EL (cell line): Measurements from ENCODE around the gene SULT1A1.
"Not testable (repeated sequence)": the region's sequence is repeated elsewhere in the genome, so short reads cannot be mapped to it uniquely, and the experiment has no call there.

ENCODE experiments used
- DNase-seq: peaks from one replicate; pipeline ENCODE4 v3.0.0-alpha.2; 2016

Gene SULT1A1

GRCh38 chr16:28608496-28608808 lies 1.4 kb downstream of the SULT1A1 start:
- not testable (repeated sequence) for DNase-seq

GRCh38 chr16:28607681-28608495 lies 2.0 kb downstream of the SULT1A1 start:
- DNase-seq, result not testable (repeated sequence)

- DNase-seq, result no peak
These were observed 2.7 kb downstream of the SULT1A1 start for GRCh38 chr16:28607116-28607623.

DNA sequence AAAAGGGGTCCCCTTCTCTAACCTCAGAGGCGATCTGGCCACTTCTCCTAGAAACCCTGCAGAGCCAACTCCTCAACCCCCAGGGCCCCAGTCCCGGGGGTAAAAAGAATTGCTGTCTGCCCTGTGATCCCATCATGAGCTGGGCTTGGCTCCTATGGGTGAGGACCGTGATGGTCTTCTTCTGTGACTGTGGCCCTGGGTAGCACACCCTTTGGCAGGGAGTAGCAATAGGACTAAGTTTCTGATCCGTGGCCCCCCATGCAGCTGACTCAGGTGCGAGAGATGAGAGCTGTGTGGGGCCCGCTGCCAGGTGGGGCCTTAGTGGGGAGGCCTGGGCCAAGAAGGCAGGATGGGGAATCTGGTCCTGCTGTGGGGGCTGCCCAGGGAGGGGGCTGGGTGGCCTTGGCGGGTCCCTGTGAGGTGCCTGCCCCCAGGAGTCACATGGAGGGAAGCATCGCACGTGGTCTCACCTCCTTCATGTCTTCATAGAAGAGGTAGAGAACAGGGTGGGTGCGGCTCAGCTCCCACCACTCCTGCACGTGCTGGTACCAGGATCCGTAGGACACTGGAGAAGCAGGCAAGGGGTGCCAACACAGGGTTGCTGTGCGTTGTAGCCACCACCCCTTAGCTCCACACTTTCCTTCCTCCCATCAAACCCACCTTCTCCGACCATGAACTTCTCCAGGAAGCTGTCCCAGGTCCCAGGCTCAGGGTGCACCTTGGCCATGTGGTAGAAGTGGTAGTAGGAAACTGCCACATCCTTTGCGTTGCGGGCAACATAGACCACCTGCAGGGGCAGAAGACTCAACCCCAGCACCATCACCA lies 3.3 kb downstream of the SULT1A1 start:
- no peak for DNase-seq

DNA sequence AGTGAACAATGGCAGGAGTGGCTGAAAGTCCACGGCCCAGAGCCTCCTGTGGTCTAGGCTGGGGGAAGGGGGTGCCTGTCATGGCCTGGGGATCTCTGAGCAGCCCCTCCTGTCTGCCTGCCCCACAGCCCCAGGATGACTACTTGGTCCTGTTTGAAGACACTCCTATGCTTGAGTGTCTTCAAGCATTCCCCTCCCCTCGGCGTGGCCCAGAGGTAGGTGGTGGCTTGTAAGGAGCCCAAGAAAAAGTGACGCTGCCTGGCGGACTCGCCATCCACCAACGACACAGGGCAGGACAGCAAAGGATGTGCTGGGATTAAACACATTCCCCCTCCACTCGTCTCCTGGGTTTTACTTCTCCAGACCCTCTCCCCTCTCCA lies 5.7 kb downstream of the SULT1A1 start:
- no peak for DNase-seq

DNA sequence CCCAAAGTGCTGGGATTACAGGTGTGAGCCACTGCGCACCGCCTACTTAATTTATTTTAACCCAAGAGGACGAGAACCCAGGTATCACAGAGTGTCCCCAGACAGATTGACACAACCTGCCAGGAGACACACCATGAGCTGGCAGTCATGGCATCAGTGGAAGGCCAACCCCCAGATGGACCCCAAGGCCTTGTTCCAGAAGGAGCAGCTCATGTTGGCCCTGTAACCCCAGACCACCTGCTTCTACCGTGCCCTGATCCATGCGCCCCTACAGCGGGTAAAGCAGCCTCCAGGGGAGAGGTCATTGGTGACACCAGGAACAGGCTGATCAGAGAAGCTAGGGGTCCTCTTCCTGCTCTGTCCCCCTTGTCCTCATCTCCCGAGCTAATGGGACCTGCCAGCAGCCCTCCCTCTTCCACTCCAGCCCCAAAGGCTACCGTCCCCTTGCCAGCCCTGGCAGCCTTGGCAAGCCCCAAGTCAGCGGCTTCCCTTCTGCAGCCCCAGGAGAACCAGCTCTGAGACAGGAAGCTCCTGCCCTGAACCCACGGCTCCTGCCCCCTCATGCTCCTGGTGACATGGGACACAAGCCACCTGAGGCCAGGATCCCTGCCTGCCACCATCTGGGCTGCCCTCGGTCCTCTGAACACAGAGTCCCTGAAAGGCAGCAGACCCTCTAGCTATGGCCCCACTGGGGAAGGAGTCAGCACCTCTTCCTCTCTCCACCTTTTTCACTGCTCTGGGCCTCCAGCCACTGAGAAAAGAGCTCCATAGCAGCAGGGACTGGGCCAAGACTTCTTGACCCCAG lies 6.3 kb downstream of the SULT1A1 start:
- DNase-seq, result no peak

GRCh38 chr16:28602529-28602928 lies 7.3 kb downstream of the SULT1A1 start:
- no peak for DNase-seq

DNA sequence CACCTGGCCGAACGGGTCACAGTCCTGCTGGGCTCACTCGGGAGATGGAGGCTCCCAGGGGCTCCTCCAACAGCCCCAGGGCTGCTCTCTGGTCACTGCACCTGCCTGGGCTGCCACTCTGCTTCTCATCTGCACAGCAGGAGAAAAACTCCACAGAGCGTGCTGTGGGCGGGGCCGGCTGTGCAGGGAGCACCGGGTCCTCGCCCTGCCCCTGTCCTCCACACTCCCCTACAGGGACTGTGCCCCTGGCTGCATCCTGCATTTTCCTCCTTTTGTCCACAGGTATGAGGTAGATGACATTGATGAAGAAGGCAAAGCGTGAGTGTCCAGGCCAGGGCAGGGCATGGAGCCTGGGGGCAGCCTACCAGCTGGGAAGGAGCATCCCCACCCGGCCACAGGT lies 7.8 kb downstream of the SULT1A1 start:
- not testable (repeated sequence) for DNase-seq

DNA sequence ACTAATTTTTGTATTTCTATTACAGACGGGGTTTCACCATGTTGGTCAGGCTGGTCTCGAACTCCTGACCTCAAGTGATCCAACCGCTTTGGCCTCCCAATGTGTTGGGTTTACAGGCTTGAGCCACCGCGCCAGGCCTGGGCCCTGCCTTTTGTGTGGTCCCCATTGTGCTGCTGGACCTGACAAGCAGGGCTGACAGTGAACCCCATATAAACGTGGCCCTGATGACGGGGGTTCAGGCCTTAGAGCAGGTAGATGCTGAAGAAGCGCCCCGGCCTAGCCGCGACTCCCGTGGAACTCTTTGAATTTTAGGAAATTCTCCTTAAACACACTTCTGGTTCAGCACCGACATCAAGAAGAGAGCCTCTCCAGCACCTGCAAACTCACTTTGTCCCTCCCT lies 8.3 kb downstream of the SULT1A1 start:
- DNase-seq, result not testable (repeated sequence)

DNA sequence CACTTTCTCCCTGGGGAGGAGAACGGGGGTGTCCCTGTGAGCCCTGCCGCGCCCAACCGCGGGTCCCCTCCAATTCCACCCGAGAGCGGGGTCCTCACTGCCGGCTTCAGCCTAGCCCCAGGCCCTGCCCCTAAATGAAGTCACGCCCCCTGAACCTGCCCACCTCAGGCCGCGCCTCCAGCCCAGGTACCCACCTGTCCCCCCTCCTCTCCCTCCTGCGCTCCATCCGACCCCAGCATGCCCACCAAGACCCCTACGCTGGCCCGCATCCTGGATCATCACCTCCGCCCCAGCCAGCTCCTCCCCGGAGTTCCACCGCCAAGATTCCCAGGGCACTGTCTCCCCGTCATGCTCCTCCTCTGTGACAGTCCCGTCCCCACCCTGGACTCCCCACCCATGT lies 8.9 kb downstream of the SULT1A1 start:
- not testable (repeated sequence) for DNase-seq

DNA sequence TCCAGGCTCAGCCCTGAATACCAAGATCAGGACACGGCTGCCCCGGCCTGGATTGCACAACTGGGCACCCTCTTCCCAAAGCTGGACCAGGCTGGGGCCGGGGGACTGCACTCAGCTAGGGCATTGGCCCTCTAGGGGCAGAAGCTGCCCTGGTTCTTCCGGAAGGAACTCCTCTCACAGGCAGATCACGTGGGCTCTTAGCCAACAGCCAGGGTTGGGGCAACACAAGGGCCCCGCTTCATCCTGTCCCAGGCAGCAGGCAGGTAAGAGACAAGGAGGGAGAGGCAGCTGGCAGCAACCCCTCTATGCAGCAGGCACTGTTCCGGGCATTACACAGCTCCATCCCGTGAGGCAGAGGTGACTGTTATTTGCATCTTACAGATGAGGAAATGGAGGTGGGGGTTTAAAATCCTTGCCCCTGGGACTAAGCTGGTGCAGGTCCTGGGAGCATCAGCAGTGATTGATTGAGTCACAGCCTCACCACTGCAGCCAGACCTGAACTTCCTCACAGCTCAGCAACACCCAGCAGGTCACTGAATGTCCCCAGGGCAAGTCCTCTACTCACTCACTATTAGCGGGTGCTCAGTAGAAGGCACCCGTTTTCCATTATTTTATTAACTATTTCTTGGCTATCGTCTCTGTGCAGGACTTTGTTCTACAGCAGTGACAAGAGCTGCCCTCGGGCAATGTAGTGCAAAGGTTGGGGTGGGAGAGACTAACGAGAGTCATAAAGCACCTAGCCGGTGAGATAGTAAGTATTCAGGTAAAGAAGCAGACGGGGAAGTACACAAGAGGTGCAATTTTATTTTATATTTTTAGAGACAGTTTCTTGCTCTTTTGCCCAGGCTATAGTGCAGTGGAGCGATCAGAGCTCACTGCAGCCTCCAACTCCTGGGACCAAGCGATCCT lies 10.2 kb downstream of the SULT1A1 start:
- DNase-seq, result not testable (repeated sequence)

DNA sequence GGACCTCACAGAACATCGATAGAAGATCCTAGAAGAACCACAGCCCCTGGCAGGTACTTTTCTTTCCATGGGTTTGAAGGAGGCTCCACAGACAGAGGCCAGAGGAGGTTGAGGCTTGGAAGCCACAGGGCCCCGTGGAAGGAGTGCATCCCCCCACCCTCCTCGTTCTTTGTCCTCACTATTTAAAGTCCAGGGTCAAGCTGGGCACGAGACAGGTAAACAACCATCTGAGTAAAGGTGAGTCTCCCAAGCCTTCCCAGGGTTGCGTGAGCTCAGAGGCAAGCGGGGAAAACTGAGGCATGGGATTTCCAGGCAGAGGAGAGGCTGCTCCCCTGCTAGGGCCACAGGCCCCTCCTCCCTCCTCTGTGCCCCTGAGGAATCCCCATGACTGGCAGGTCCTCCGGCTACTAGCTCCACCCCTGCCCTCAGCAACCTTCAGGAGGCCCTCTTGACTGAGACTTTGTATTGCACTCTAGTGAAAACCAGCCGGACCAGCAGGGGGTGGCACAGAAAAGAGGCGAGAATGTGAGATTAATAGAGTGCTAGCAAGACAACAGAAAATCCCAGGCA lies 12.1 kb downstream of the SULT1A1 start:
- DNase-seq, result no peak

GRCh38 chr16:28596840-28597691 lies 12.8 kb downstream of the SULT1A1 start, which contains the start of gene SULT1A2:
Gene SULT1A2, minus strand, starts transcription at chr16:28597050. Its CDS starts 1,120 bp downstream, at chr16:28595930.
- DNase-seq, result no peak

DNA sequence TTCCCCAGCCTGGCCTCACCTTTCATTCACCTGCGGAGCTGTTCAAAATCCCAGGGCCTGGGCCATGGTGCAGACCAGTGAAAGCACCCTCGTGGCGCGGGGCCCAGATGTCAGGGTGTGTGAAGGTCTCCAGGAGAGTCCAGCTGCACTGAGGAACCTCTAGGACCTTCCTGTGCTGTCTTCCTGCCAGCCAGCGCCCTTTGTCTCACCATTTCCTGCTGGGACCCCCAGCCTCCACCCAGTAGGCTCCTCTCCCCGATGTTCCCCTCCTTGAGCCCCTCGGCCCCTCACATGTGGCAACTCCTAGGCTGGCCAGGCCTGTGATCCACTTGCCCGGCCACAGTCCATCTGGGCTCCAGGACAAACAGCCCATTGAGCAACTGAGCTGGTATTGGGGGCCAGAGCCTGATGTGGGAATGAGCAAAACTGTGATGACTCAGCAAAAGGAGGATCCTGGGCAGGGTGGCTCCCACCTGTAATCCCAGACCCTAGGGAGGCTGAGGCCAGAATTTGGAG lies 13.7 kb downstream of the SULT1A1 start:
- no peak for DNase-seq

GRCh38 chr16:28595451-28595850 lies 14.4 kb downstream of the SULT1A1 start:
- DNase-seq, result not testable (repeated sequence)

DNA sequence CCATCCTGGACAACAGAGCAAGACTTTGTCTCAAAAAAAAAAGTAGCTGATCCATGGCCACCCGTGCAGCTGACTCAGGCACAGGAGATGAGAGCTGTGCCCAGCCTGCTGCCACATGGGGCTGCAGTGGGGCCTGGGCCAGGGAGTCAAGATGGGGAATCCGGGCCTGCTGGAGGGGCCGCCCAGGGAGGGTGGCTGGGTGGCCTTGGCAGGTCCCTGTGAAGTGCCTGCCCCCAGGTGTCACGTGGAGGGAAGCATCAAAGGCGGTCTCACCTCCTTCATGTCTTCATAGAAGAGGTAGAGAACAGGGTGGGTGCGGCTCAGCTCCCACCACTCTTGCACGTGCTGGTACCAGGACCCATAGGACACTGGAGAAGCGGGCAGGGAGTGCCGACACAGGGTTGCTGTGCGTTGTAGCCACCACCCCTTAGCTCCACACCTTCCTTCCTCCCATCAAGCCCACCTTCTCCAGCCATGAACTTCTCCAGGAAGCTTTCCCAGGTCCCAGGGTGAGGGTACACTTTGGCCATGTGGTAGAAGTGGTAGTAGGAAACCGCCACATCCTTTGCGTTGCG lies 16.8 kb downstream of the SULT1A1 start:
- DNase-seq, result no peak

GRCh38 chr16:28592511-28592910 lies 17.3 kb downstream of the SULT1A1 start:
- DNase-seq, result no peak

GRCh38 chr16:28591355-28591754 lies 18.5 kb downstream of the SULT1A1 start:
- DNase-seq, result no peak

DNA sequence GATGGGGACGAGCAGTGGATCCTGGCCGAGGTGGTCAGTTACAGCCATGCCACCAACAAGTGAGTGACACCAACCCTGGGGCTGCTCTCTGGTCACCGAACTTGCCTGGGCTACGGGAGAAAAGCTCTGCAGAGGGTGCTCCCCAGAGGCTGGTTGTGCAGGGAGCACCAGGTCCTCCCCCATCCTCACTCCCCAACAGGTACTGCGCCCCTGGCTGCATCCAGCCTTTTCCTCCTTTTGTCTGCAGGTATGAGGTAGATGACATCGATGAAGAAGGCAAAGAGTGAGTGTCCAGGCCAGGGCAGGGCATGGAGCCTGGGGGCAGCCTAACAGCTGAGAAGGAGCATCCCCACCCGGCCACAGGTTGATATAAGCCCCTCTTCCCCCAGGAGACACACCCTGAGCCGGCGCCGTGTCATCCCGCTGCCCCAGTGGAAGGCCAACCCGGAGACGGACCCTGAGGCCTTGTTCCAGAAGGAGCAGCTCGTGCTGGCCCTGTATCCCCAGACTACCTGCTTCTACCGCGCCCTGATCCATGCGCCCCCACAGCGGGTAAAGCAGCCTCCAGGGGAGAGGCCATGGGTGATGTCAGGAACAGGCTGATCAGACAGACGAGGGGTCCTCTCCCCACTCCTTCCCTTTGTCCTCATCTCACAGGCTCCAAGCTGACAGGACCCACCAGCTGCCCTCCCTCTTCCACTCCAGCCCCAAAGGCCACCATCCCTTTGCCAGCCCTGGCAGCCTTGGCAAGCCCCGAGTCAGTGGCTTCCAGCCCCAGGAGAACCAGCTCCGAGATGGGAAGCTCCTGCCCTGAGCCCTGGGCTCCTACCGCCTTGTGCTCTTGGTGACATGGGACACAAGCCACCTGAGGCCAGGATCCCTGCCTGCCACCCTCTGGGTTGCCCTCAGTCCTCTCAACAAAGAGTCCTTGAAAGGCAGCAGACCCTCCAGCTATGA lies 19.2 kb downstream of the SULT1A1 start:
- no peak for DNase-seq
